HL-60 (cell line): ENCODE measurements around the gene C16orf74.

Source experiments
- DNase-seq, 2 experiments: peaks; one replicate each; pipeline ENCODE4 v3.0.0-alpha.2; 2010 to 2020; ENCODE audit warnings: low read depth in 1 of 2, low spot score in 1 of 2
- H3K27ac ChIP-seq: fragments of 250-450 bp; sonication (Bioruptor Pico); replicated peaks from 2 replicates; pipeline ENCODE4 v1.5.1; 2020; ENCODE audit warnings: mild to moderate bottlenecking, moderate library complexity
- H3K27me3 ChIP-seq: fragments of 250-450 bp; sonication (Bioruptor Pico); 2 replicates; pipeline ENCODE4 v1.5.1; 2021; ENCODE audit warnings: mild to moderate bottlenecking, moderate library complexity; ENCODE audit not compliant: insufficient read depth, poor library complexity, severe bottlenecking
- H3K4me3 ChIP-seq: replicated peaks from 2 replicates; pipeline ENCODE4 v1.5.1; 2011; ENCODE audit warnings: mild to moderate bottlenecking, control low read depth, low read length; ENCODE audit not compliant: insufficient read depth
- CTCF ChIP-seq: IDR thresholded peaks from one replicate; pipeline ENCODE4 v1.5.1; 2011; ENCODE audit warnings: low read length, control low read depth, inconsistent platforms; ENCODE audit not compliant: insufficient read depth
- GABPA ChIP-seq: IDR thresholded peaks from 2 replicates; pipeline ENCODE4 v1.6.1; 2012; ENCODE audit warnings: low read depth
- POLR2AphosphoS5 ChIP-seq: IDR thresholded peaks from 2 replicates; pipeline ENCODE4 v1.6.1; 2012; ENCODE audit warnings: low read depth
- REST ChIP-seq: IDR thresholded peaks from 2 replicates; pipeline ENCODE4 v1.6.1; 2012; ENCODE audit warnings: low read depth; ENCODE audit not compliant: insufficient replicate concordance
- SPI1 ChIP-seq: IDR thresholded peaks from 2 replicates; pipeline ENCODE4 v1.6.1; 2012; ENCODE audit warnings: low read depth, mild to moderate bottlenecking, borderline replicate concordance

Gene C16orf74

DNA sequence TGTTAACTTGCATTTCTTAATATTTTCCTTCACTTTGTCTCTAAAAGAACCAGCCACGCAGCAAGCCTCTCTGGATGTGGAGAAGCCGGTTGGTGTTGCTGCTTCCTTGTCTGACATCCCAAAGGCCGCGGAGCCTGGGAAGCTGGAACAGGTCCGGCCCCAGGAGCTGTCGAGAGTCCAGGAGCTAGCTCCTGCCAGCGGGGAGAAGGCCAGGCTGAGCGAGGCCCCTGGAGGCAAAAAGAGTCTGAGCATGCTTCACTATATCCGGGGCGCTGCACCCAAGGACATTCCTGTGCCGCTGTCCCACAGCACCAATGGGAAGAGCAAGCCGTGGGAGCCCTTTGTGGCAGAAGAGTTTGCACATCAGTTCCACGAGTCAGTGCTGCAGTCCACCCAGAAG is 85.0 kb downstream of the C16orf74 start:
- Histone ChIP-seq H3K27me3 (no peaks in the 10 kb centered on the region), H3K27ac (no peak overlapping the region), H3K4me3 (no peak overlapping the region)
- no peak for TF ChIP-seq CTCF
- no peak for TF ChIP-seq SPI1
- TF ChIP-seq GABPA = no peak
- TF ChIP-seq REST = no peak
- TF ChIP-seq POLR2AphosphoS5 = no peak
- no peak for DNase-seq

DNA sequence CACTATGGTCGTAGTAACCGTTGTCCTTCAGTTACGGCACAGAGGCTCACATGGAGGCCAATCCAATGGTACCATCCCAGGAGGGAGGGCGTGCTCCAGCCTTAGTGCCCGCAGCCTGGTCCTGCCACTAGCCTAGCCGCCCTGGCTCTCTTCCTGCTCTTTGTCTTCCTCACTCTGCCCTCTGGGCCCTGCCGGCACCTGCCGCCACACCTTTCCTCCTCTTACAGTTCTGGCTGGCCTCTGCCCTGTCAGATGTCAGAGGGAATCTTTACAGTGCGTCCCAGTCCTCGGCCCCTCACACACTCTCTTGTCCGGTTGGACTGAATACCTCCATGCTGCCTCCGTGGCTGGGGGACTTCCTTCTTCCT is 85.5 kb downstream of the C16orf74 start:
- H3K27me3 ChIP-seq = no peaks in the 10 kb centered on the region
- H3K4me3 ChIP-seq = no peak overlapping the region
- no peak for DNase-seq
- TF ChIP-seq GABPA = no peak
- no peak for TF ChIP-seq CTCF
- no peak overlapping the region for H3K27ac ChIP-seq

DNA sequence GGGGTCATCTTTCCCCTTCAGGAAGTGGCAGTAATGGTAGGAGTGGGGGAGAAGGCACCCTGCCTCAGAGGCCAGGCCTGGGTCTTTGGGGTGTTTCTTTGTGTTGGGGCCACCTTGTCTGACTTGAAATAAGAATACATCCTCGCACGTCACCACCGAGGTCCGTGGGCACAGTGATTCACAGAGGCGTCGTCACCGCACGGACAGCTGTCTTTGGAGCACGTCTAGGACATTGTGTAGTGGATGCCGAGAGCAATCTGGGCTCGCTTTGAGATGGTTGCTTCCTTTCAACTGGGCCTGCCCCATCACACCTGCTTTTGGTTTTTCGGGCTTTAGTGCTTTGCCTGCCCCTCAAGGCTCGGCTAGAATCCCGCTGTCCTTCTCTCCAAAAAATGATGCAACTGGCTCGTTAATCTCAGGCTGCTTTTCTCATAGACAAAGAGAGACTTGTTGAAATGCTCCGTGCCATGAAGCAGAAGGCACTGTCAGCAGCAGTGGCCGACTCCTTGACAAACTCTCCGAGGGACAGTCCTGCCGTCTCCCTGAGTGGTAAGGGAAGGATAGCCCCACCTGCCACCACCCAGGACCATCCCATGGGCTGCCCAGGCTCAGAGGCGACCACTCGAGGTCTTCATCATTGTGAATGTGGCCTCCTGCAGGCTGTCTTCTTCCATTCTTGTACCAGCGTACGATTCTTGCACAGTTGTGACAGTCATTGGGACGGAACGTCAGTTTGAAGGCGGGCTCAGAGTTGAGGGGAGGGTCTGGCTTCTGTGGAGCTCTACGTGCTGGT is 86.1 kb downstream of the C16orf74 start:
- H3K4me3 ChIP-seq = no peak overlapping the region
- no peaks in the 10 kb centered on the region for H3K27me3 ChIP-seq
- H3K27ac ChIP-seq = no peak overlapping the region
- TF ChIP-seq GABPA (no peak), POLR2AphosphoS5 (no peak)
- DNase-seq = no peak

- Histone ChIP-seq H3K4me3 (no peak overlapping the region), H3K27ac (no peak overlapping the region), H3K27me3 (no peaks in the 10 kb centered on the region)
- DNase-seq = no peak
- TF ChIP-seq CTCF (no peak), REST (no peak), SPI1 (no peak), GABPA (no peak), POLR2AphosphoS5 (no peak)
Observed at GRCh38 chr16:85663891-85664321, 87.0 kb downstream of the C16orf74 start.
